H1 (cell line): ENCODE measurements around the gene MB. TPM values are rescaled to one million over a fixed set of nuclear protein-coding genes. Genes with fewer than 3 reads are reported as not detected.

Experiments
- CBX5 ChIP-seq: fragments of 300-800, 300-1000 bp; sonication (generic); IDR thresholded peaks from 2 replicates; pipeline ENCODE4 v1.7.1; 2016; ENCODE audit warnings: antibody characterized with exemption, low read length, low read depth
- FOSL1 ChIP-seq: IDR thresholded peaks from 2 replicates; pipeline ENCODE4 v1.6.1; 2011; ENCODE audit warnings: mild to moderate bottlenecking, low read depth, low read length, moderate library complexity; ENCODE audit not compliant: insufficient read depth
- GABPA ChIP-seq: IDR thresholded peaks from 2 replicates; pipeline ENCODE4 v1.6.1; 2011; ENCODE audit warnings: mild to moderate bottlenecking, low read length, moderate library complexity, borderline replicate concordance; ENCODE audit not compliant: insufficient read depth
- HDAC2 ChIP-seq, 2 experiments: fragments of 300-600 bp in 1 of 2; sonication (generic) in 1 of 2; IDR thresholded peaks; 2 replicates each; pipeline ENCODE4 v1.6.1; 2011 to 2012; ENCODE audit warnings: low read depth in 2 of 2, low read length in 2 of 2, mild to moderate bottlenecking in 2 of 2, moderate library complexity in 2 of 2, borderline replicate concordance in 1 of 2, inconsistent platforms in 1 of 2
- NANOG ChIP-seq: IDR thresholded peaks from 2 replicates; pipeline ENCODE4 v1.6.1; 2011; ENCODE audit warnings: low read length, low read depth, mild to moderate bottlenecking, inconsistent platforms; ENCODE audit not compliant: insufficient read depth, poor library complexity, severe bottlenecking
- SP4 ChIP-seq: IDR thresholded peaks from 2 replicates; pipeline ENCODE4 v1.6.1; 2012; ENCODE audit warnings: low read length, inconsistent platforms
- TCF12 ChIP-seq: IDR thresholded peaks from 2 replicates; pipeline ENCODE4 v1.6.1; 2011; ENCODE audit warnings: low read depth, mild to moderate bottlenecking, low read length
- ZNF274 ChIP-seq: IDR thresholded peaks from 2 replicates; pipeline ENCODE4 v1.7.0; 2012; ENCODE audit warnings: low read length, borderline replicate concordance; ENCODE audit errors: extremely low read depth
- polyA plus RNA-seq, 7 experiments: library from polyadenylated mRNA; depleted of rRNA in 3 of 7; stranded (reverse) in 5 of 7; unstranded in 2 of 7; fragments of >200 nt in 5 of 7; fragments of 200-250 nt in 2 of 7; gene quantifications; 1 replicate in 5 of 7; 2 replicates in 1 of 7; 4 replicates in 1 of 7; pipeline versions ENCODE4 v1.2.1 to v1.2.3, GENCODE V29; 2011 to 2013; ENCODE audit warnings: missing spikeins in 2 of 7, mixed read lengths in 2 of 7
- total RNA-seq: library from RNA; stranded (reverse); fragmentation: NEBNext Ultra II Directional; extraction: Animal tissue kit (Norgen Biotek cat#: 25700); gene quantifications from 2 replicates; pipeline ENCODE4 v1.2.1, GENCODE V29; 2021
- TF ChIP-seq, protein P1 (sequence below): IDR thresholded peaks from 2 replicates; pipeline ENCODE4 v1.6.1; 2012; ENCODE audit warnings: low read length, inconsistent platforms

The MB gene
- total and polyA plus RNA-seq, 2 of the 8 experiments (the other 6 are each of a cell fraction or from before 2014, with no cell fraction given): 1.5 TPM; not detected in 1

GRCh38 chr22:35611891-35612576 lies 5.1 kb downstream of the MB start (continued):
- TF ChIP-seq, protein P1, sequence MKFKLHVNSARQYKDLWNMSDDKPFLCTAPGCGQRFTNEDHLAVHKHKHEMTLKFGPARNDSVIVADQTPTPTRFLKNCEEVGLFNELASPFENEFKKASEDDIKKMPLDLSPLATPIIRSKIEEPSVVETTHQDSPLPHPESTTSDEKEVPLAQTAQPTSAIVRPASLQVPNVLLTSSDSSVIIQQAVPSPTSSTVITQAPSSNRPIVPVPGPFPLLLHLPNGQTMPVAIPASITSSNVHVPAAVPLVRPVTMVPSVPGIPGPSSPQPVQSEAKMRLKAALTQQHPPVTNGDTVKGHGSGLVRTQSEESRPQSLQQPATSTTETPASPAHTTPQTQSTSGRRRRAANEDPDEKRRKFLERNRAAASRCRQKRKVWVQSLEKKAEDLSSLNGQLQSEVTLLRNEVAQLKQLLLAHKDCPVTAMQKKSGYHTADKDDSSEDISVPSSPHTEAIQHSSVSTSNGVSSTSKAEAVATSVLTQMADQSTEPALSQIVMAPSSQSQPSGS: no peak
- TF ChIP-seq FOSL1 (no peak), GABPA (no peak), ZNF274 (no peak), SP4 (no peak), TCF12 (no peak), HDAC2 (IDR thresholded peaks at IDR 0.05; ENCODE audit: borderline replicate concordance in 1 of 2, low read depth in 2 of 2, low read length in 2 of 2) (no peak), NANOG (no peak), CBX5 (no peak)
- TF ChIP-seq, all 59 proteins: peak for 0
